Hippocampal formation (tissue), 2 donors: ENCODE data around the gene IFRD2.
"Not testable (repeated sequence)": the region's sequence is repeated elsewhere in the genome, so short reads cannot be mapped to it uniquely, and the experiment has no call there.

Experiments
- DNase-seq, 2 donors: peaks; one replicate each; lab custom pipeline; 2025; lab: John Stamatoyannopoulos, UW

The IFRD2 gene

DNA sequence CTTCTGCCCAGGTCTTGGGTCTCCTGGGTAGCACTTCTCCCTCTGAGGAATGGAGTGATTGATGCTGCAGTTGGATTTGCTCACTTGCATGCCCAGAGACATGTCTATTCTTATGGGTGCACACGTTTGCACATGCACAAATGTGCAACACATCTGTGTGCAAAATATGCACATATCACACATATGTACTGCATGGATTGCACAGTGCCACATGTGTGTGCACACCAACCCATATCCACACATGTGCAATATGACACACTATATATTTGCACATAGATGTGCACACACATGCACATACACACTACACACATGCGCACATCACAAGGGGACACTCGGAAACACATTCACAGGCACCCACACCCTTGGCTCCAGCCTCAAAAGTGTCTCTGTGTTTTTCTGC, 24.0 kb downstream of the IFRD2 start:
- DNase-seq: no peak

- DNase-seq: peak; percentile 35 to 74
Measured at GRCh38 chr3:50267280-50267913, 24.8 kb downstream of the IFRD2 start.

GRCh38 chr3:50266836-50267235, 25.4 kb downstream of the IFRD2 start:
- DNase-seq: no peak

DNA sequence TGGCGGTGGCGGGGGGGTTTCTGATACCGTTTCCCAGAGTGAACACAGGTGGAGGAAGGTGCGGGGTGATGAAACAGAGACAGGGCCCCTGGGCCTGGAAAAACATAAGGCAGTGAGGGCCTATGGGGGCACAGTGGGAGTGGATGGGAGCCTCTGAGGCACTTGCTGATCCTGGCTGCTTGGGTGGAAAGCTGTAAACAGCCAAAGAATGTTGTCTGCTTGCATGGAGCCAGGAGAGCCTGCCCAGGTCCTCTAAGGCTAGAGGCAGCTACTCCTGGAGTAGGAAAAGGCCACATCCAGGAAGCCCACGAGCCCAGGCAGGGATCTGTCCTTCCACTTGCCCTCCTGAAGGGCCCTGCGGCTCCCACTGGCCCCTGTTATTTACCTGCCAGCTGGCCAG, 26.2 kb downstream of the IFRD2 start:
- DNase-seq: no peak

- DNase-seq: no peak
Measured at GRCh38 chr3:50265571-50265970, 26.7 kb downstream of the IFRD2 start.

GRCh38 chr3:50264964-50265485, 27.2 kb downstream of the IFRD2 start:
- DNase-seq: no peak

GRCh38 chr3:50264383-50264963, 27.8 kb downstream of the IFRD2 start:
- DNase-seq: peak; percentile 71 to 86

- DNase-seq: no peak
Measured at GRCh38 chr3:50263478-50264382, 28.5 kb downstream of the IFRD2 start.

- no peak for DNase-seq
Measured at GRCh38 chr3:50262778-50263177, 29.5 kb downstream of the IFRD2 start.

GRCh38 chr3:50262200-50262599, 30.0 kb downstream of the IFRD2 start:
- DNase-seq: not testable (repeated sequence)

DNA sequence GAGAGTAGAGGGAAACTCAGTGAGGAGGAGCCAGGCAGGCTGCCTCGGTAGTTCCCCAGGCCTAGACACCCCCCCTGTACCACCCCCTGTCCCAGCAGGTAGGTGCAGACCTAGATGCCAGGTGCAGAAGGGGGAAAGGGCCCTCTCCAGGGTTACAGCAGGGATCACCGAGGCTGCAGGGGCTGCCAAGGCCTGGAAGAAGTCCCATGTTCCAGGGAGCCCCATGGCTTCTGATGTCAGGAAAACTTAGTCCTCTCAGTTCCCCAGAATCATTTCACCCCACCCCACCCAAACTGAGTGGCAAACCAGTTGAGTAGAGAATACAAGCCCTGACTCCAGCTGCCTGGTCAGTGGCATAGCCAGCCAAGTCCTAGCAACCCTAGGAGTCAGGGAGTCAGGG, 30.7 kb downstream of the IFRD2 start:
- no peak for DNase-seq

GRCh38 chr3:50260942-50261441, 31.2 kb downstream of the IFRD2 start:
- no peak for DNase-seq

DNA sequence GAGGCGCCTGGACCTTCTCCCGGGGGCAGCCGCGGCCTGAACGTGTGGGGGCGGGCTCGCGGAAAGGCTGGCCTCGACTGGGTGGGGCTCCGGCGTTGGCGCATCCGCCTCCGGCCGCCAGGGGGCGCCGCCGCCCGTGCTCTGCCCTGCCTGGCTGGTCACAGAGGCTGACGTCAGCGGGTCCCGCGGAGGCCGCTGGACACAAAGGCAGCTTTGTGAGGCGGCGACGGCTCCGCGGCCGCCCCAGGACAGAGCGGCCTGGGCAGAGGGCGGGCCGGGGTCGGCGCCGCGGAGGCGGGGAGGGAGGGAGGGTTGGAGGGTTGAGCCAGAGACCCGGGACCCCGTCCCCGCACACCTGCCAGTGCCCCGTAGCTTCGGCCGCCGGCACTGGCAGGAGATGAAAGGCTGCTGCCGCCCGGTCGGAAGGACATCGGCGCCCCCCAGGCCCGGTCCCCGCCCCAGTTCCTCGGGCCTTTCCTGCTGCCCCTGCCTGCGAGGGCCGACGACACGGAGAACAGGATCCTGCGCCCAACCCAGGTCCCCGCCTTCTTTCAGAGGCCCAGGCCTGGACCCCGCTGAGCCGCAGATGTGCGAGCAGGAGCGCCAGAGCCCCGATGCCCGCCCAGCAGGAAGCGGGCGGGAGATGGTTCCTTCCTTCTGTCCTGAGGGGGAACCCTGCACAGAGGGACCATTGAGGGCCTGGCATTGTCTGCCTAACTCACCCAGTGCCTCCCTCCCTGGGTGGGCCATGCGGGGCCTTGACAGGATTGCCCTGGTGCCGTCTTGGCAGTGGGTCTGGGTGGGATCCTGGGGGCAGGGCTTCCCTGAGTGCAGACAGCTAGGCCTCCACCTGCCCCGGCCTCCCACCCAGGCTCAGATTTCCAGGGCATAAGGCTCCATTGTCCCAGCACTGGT, 31.9 kb downstream of the IFRD2 start:
- DNase-seq: peak; percentile 92 to 93

- no peak for DNase-seq
Measured at GRCh38 chr3:50259432-50260026, 32.7 kb downstream of the IFRD2 start.

- no peak for DNase-seq
Measured at GRCh38 chr3:50258979-50259378, 33.2 kb downstream of the IFRD2 start.

DNA sequence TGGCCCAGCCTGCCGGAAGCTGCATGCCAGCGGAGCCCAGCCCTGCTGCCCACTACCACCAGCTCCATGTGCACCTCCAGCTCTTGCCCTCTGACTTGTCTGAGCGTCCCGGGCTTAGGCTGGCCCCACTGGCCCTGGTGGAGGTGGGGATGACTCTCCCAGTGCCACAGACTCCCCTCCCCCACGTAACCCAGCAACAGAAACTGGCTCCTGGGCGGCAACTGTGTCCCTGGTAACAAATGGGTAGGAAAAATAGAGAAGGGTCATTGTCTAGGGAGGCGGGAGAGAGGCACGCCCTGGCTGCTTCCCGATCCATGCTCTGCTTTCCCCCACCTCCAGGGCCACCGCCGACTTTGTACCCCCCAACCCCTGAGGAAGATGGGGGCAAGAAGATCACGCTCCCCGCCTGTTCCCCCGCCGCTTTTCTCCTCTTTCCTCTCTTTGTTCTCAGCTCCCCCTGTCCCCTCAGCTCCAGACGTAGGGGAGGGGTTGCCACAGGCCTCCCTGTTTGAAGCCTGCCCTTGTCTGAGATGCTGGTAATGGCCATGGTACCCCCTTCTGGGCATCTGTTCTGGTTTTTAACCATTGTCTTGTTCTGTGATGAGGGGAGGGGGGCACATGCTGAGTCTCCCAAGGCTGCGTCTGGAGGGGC, 34.1 kb downstream of the IFRD2 start:
- DNase-seq: no peak

GRCh38 chr3:50256978-50257890, 35.0 kb downstream of the IFRD2 start:
- DNase-seq: peak in 1 of 2 donors; percentile 29

DNA sequence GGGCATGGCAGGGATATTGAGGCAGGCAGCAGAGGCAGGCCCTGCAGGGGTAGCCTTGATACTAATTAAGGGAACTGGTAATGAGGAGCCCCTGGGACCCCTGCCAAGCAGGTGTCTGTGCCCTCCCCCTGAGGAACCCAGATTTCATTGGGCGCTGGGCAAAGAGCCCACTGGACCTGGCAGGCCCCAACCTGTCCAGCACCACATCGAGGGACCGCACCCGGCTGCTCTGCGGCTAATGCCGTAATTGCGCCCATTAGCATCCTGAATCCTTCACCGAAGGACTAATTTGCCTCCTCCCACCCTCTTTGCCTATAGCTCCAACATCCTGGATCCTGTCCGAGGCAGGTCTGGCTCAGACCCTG, 37.0 kb downstream of the IFRD2 start:
- no peak for DNase-seq

DNA sequence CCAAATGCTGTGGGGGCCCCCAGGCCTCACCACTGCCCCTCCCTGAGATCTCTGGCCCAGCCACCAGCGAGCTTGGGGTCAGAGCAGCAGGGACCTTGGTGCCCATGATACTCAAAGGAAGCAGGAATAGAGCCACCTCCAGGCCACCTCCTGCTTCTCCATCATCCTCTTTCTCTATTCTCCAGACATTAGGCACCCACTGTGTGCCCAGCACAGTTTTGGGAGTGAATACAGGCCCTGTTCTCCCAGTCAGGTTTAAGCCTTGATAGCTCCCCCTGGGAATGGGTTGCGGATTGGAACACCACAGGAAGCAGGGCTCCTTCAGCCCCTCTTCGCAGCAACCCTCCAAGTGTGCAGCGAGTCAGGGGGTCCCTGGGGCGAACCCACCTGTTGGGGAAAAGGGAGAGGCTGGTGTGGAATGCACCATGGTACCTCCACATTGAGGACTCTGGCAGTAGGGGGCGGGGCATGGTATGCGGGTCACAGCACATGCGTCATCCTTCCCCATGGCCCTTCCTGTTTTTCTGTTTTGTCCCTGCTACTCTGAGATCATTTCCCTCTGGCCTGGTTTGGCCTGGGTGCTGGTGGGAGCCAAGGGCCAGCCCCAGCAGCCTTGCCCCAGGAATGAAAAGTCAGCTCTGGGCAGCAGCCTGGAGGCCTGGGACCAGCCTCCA, 37.5 kb downstream of the IFRD2 start:
- no peak for DNase-seq
